GM12801 (cell line): ENCODE measurements around the gene C12orf57.
A peak's percentile ranks its signal among the peaks of the same experiment; 100 is the strongest.

Source experiments
- TF ChIP-seq, protein P1 (sequence below): IDR thresholded peaks from one replicate; pipeline ENCODE4 v1.5.1; 2011; ENCODE audit warnings: control low read depth; ENCODE audit not compliant: insufficient read length; ENCODE audit errors: extremely low read depth

The C12orf57 gene

GRCh38 chr12:6963016-6963731, 19.4 kb downstream of the C12orf57 start:
- TF ChIP-seq, protein P1, sequence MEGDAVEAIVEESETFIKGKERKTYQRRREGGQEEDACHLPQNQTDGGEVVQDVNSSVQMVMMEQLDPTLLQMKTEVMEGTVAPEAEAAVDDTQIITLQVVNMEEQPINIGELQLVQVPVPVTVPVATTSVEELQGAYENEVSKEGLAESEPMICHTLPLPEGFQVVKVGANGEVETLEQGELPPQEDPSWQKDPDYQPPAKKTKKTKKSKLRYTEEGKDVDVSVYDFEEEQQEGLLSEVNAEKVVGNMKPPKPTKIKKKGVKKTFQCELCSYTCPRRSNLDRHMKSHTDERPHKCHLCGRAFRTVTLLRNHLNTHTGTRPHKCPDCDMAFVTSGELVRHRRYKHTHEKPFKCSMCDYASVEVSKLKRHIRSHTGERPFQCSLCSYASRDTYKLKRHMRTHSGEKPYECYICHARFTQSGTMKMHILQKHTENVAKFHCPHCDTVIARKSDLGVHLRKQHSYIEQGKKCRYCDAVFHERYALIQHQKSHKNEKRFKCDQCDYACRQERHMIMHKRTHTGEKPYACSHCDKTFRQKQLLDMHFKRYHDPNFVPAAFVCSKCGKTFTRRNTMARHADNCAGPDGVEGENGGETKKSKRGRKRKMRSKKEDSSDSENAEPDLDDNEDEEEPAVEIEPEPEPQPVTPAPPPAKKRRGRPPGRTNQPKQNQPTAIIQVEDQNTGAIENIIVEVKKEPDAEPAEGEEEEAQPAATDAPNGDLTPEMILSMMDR: no peak

DNA sequence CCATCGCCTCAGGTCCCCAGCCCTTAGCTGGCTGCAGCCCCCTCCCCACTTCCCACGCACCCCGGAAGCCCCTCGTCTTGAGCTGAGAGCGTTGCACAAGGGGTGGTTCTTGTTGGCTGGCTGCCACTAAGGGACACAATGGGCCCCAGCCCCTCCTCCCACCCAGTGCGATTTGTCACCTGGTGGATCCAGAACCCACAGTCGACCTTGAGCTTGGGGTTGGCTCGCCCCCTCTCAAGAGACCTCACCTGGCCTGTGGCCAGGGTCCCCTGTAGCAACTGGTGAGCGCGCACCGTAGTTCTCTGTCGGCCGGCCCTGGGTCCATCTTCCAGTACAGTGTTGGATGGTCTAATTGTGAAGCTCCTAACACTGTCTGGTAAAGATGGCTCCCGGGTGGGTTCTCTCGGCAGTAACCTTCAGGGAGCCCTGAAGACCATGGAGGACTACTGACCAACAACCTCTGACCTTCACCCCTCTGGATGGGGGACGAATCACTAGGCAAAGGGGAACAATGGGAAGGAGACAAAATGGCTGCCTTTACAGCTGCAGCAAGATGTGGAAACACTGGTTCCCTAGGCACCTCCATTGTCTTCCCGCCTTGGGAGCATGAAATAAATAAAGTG, 20.1 kb downstream of the C12orf57 start:
- TF ChIP-seq, protein P1: no peak

- TF ChIP-seq, protein P1: no peak
Measured at GRCh38 chr12:6964605-6965025, 20.8 kb downstream of the C12orf57 start.

DNA sequence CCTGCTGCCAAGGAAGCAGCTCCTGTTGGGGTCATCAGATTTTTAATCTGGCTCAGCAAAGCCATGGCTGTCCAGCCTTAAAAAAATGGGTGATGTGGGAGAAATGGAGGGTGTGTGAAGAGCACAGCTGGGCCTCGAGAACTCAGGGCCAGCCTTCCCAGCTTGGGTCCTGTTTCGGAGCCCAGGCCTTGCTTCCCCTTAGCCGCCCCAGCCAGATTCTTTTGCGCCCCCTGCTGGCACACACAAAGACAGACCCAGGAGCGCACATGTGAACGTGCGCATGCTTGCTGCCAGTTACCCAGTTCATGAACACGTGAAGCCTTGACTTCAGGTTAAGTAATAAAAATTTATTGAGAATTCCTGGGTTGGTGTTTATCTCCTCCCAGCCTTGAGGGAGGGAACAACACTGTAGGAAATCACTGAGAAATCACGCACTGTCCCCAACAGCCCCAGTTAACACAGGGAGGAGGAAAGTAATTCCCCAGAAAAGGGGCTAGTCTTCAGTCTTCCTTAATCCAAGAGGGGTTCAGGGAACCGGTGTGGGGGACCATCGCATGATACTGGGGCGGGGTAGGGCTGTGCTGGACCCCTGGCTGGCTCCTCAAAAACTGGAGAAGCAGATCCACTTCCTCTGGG, 21.3 kb downstream of the C12orf57 start:
- TF ChIP-seq, protein P1: peak; percentile 23

- TF ChIP-seq, protein P1: no peak
Measured at GRCh38 chr12:6965714-6966113, 21.9 kb downstream of the C12orf57 start.

GRCh38 chr12:6966351-6966750, 22.5 kb downstream of the C12orf57 start:
- TF ChIP-seq, protein P1: no peak

- TF ChIP-seq, protein P1: no peak
Measured at GRCh38 chr12:6967651-6968100, 23.9 kb downstream of the C12orf57 start.
